Pancreas (tissue), 10 donors: Measurements from ENCODE around the gene OBSL1. TPM values are rescaled to one million over a fixed set of nuclear protein-coding genes. Genes with fewer than 3 reads are reported as not detected.
A peak's percentile ranks its signal among the peaks of the same experiment; 100 is the strongest.

ENCODE experiments used
- ATAC-seq, 4 donors: fragments of 200-7000 bp; cut with Tn5 transposase; one replicate each; pipeline versions ENCODE4 v1.8.0 to v1.9.1; 2020; ENCODE audit warnings: mild to moderate bottlenecking in 4 of 4, moderate library complexity in 4 of 4
- DNase-seq, 6 donors: peaks; one replicate each; pipeline ENCODE4 v3.0.0-alpha.2; 2020
- FAIRE-seq: peaks from 2 replicates; lab custom pipeline; 2012; peaks lifted over from hg19 to GRCh38; lab: Jason Lieb, UNC
- H3K27ac ChIP-seq, 4 donors: fragments of 200-600 bp; sonication (generic); 1 replicate in 3 of 4; 2 replicates in 1 of 4; pipeline versions ENCODE4 v1.5.0 to v1.8.0; 2020
- H3K27me3 ChIP-seq, 4 donors: fragments of 200-600 bp; one replicate each; pipeline ENCODE4 v1.8.0; 2021
- H3K36me3 ChIP-seq, 3 donors: fragments of 200-600 bp; sonication (generic) in 1 of 3; one replicate each; pipeline versions ENCODE4 v1.5.0 to v1.8.0; 2020 to 2021
- H3K4me1 ChIP-seq, 3 donors: fragments of 200-600 bp; one replicate each; pipeline ENCODE4 v1.8.0; 2021
- H3K4me3 ChIP-seq, 4 donors: fragments of 200-600 bp; sonication (generic) in 2 of 4; one replicate each; pipeline versions ENCODE4 v1.5.0 to v1.8.0; 2020 to 2021
- H3K9me3 ChIP-seq, 4 donors: fragments of 200-600 bp; one replicate each; pipeline ENCODE4 v1.8.0; 2021
- WGBS, 2 donors: extraction: QIAGEN DNeasy Blood & Tissue Kit; methylation state at CpG; one replicate each; pipeline ENCODE4 v1.1.7; 2013; 5-methylcytosine and 5-hydroxymethylcytosine counted together
- intact Hi-C, 3 donors: fragments of 100-400 bp; cut with DNase I; formaldehyde crosslinking; loops; one replicate each; pipeline versions ENCODE4 v1.11.1 to v1.14.2; 2022
- polyA plus RNA-seq, 2 donors: library from polyadenylated mRNA; stranded (reverse); fragments of 200-250 nt; gene quantifications; one replicate each; pipeline ENCODE4 v1.2.3, GENCODE V29; 2013
- total RNA-seq, 6 donors: library from RNA; stranded (reverse); fragmentation: NEBNext Ultra II Directional in 4 of 6; extraction: Animal tissue kit (Norgen Biotek cat#: 25700) in 4 of 6; gene quantifications; one replicate each; pipeline versions ENCODE4 v1.2.1 to v1.2.4, GENCODE V29; 2021 to 2023
- TF ChIP-seq, protein P1 (sequence below), 4 donors: fragments of 200-600 bp; sonication (generic) in 3 of 4; IDR thresholded peaks; one replicate each; pipeline versions ENCODE4 v1.5.0 to v1.8.0; 2021; ENCODE audit warnings: antibody characterized with exemption in 4 of 4
- donor health status: healthy with polysubstance abuse.
- donor health status: DM: no; HTN: no; CAD: no; lungs with moderate emphysema.
- donor health status: DM: no; HTN: no; CAD: no.
- donor health status: control.
- donor health status: control.
- donor health status: Bipolar disorder and iron deficiency.
- donor health status: DM: yes; HTN: yes; CAD: no.
- donor health status: DM: no; HTN: no; CAD: no.
- donor health status: DM: no; HTN: no; CAD: no.
- donor health status: DM: yes; HTN: yes; CAD: no.

The OBSL1 gene
- total and polyA plus RNA-seq, 8 donors = 54.7 to 332 (median 74.0) TPM

DNA sequence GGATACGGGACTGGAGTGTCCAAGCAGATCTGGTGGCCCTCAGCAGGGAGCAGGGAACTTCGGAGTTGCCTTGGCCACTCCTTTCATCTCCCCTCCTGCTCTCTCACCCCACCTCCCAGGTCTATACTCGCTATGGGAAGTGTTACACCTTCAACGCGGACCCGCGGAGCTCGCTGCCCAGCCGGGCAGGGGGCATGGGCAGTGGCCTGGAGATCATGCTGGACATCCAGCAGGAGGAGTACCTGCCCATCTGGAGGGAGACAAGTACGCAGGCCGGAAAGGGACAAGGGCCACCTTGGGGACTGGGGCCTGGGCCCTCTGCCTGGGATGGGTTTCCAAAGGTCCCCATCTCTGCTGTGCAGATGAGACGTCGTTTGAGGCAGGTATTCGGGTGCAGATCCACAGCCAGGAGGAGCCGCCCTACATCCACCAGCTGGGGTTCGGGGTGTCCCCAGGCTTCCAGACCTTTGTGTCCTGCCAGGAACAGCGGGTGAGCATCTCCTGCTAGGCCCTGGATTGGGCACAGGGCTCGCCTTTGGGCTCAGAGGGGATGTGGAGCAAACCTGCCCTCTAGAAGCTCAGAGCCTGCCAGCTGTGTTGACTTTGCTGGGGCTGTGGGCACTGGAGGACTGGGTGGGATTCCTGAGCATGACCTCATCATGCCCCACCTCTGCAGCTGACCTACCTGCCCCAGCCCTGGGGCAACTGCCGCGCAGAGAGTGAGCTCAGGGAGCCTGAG, 39.5 kb downstream of the OBSL1 start:
- Histone ChIP-seq H3K36me3 (no peaks in the 10 kb centered on the region), H3K27ac (no peak overlapping the region), H3K4me1 (no peaks in the 10 kb centered on the region), H3K27me3 (peaks cover 0 to 17% (median 0%) of the 10 kb centered on the region in 4 donors), H3K9me3 (no peaks in the 10 kb centered on the region), H3K4me3 (no peak overlapping the region)
- FAIRE-seq = no peak
- intact Hi-C loops = loop anchor here in 2 of 3 donors (5.0 to 10.0 kb wide), 3 partner anchors 65 to 113 kb away; no protein-coding TSS in a partner anchor
- WGBS, 2 donors = 58 to 61% methylated on average over 20 of the region's 20 CpGs
- no peak for ATAC-seq
- TF ChIP-seq, protein P1, sequence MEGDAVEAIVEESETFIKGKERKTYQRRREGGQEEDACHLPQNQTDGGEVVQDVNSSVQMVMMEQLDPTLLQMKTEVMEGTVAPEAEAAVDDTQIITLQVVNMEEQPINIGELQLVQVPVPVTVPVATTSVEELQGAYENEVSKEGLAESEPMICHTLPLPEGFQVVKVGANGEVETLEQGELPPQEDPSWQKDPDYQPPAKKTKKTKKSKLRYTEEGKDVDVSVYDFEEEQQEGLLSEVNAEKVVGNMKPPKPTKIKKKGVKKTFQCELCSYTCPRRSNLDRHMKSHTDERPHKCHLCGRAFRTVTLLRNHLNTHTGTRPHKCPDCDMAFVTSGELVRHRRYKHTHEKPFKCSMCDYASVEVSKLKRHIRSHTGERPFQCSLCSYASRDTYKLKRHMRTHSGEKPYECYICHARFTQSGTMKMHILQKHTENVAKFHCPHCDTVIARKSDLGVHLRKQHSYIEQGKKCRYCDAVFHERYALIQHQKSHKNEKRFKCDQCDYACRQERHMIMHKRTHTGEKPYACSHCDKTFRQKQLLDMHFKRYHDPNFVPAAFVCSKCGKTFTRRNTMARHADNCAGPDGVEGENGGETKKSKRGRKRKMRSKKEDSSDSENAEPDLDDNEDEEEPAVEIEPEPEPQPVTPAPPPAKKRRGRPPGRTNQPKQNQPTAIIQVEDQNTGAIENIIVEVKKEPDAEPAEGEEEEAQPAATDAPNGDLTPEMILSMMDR (IDR thresholded peaks at IDR 0.05) = no peak
- DNase-seq = no peak

DNA sequence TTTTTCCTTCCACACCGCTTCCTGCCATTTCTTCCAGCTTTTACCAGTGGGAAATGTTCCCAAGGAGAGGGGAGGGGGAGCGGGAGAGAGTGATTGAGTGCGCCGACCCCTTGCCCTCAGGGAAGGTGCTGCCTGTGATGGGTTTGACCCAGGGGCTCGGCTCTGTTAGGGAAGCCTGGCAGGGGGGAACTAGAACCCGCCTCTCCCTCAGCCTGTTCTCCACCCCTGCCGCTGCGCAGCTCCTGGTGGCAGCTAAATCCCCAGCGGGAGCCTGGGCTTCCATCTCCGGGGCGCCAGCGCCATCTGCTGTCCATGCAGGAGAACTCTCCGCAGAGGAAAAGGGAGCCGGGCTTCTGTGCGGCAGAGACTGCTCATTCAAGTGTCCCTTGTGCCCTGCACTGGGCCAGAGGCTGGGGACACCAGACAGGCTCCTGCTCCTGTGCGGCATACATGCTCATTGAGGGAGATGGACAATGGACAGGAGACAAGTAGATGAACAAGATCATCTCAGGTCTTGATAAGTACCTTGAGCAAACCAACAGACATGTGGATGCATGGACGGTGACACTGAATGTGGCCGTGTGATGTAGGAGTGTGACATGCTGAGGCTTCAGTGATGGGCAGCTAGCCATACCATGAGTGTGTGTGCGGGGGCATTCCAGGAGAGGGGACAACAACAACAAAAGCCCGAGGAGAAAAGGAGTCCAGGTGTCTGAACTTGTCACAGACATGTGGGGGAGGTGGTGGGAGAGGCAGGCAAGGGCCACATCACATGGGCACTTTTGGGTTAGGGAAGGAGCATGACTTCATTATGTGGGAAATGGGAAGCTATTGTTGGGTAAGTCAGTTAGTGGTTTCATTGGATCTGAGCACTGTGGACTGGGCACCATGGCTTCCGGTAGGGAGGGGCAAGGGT, 41.0 kb downstream of the OBSL1 start:
- 13 to 18% methylated on average over 20 to 21 of the region's 21 CpGs for WGBS, 2 donors
- Histone ChIP-seq H3K36me3 (no peaks in the 10 kb centered on the region), H3K27ac (no peak overlapping the region), H3K4me3 (no peak overlapping the region), H3K4me1 (no peaks in the 10 kb centered on the region), H3K27me3 (peaks cover 0 to 17% (median 0%) of the 10 kb centered on the region in 4 donors), H3K9me3 (no peaks in the 10 kb centered on the region)
- peak; percentile 94 to 98 (median 95) for ATAC-seq
- FAIRE-seq = no peak
- TF ChIP-seq, protein P1 (IDR thresholded peaks at IDR 0.05) = peak; percentile 93 to 99 (median 95)
- intact Hi-C loops = loop anchor here in 2 of 3 donors (5.0 to 10.0 kb wide), 3 partner anchors 63 to 114 kb away; no protein-coding TSS in a partner anchor
- peak; percentile 77 to 97 (median 89) for DNase-seq

DNA sequence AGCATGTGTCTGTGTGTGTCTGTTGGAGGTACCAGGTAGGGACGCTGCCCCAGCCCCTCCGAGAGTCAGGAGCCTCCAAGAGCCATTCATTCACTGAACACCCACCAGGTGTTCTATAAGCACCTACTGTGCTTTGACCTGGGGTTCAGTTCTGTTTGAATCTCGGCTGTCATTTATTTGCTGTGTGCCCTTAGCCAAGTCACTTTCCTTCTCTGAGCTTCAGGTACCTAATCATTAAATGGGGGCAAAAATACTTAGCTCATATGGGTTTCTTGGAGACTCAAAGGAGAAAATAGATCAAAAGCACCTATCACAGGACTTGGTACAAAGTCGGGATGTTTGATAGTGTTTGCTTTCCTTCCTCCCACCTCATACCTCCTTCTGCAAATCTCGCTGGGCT, 43.9 kb downstream of the OBSL1 start:
- Histone ChIP-seq H3K4me3 (no peak overlapping the region), H3K27ac (no peak overlapping the region), H3K36me3 (no peaks in the 10 kb centered on the region), H3K4me1 (no peaks in the 10 kb centered on the region), H3K9me3 (no peaks in the 10 kb centered on the region), H3K27me3 (peaks cover 0 to 35% (median 0%) of the 10 kb centered on the region in 4 donors)
- no peak for DNase-seq
- intact Hi-C loops = loop anchor here in 2 of 3 donors (5.0 kb wide), 2 partner anchors 50 to 120 kb away; no protein-coding TSS in a partner anchor
- WGBS, 2 donors = 27 to 44% methylated on average over 5 of the region's 5 CpGs
- ATAC-seq = no peak
- TF ChIP-seq, protein P1 (IDR thresholded peaks at IDR 0.05) = no peak
- no peak for FAIRE-seq

DNA sequence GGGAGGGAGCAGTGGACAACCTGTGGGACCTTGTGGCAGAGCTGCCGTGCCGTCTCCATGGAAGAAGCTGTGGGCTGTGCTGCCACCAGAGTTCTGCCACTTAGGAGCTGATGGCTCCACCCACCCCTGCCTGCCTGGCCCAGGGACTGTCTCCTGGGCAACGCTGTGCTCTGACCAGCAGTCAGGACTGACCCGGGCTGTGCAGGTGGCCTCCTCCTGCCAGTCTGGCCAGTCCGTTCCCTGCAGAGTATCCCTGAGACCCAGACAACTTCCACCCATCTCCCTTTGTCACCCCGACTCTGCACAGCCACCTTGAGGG, 44.3 kb downstream of the OBSL1 start:
- FAIRE-seq (no peak), ATAC-seq (peak; percentile 41 to 77 (median 66)), DNase-seq (peak in 4 of 6 donors; percentile 29 to 78 (median 52))
- TF ChIP-seq, protein P1 (IDR thresholded peaks at IDR 0.05) = no peak
- no peaks in the 10 kb centered on the region for H3K36me3 ChIP-seq
- no peaks in the 10 kb centered on the region for H3K4me1 ChIP-seq
- intact Hi-C loops = loop anchor here in 2 of 3 donors (5.0 kb wide), 2 partner anchors 50 to 120 kb away; no protein-coding TSS in a partner anchor
- no peaks in the 10 kb centered on the region for H3K9me3 ChIP-seq
- WGBS, 2 donors = 13 to 15% methylated on average over 6 of the region's 6 CpGs
- H3K27me3 ChIP-seq = peaks cover 0 to 35% (median 0%) of the 10 kb centered on the region in 4 donors
- H3K4me3 ChIP-seq = no peak overlapping the region
- H3K27ac ChIP-seq = no peak overlapping the region
